OCI-LY7 (cell line): Measurements from ENCODE around the gene HELT.
"Not testable (repeated sequence)": the region's sequence is repeated elsewhere in the genome, so short reads cannot be mapped to it uniquely, and the experiment has no call there.

Experiments used
- CTCF ChIP-seq: fragments of 200-600 bp; sonication (generic); conservative IDR thresholded peaks from 2 replicates; pipeline ENCODE4 v1.5.1; 2014; ENCODE audit warnings: mild to moderate bottlenecking, antibody characterized with exemption, low read length, moderate library complexity, mixed read lengths
- EZH2phosphoT487 ChIP-seq: fragments of 200-600 bp; sonication (generic); IDR thresholded peaks from 2 replicates; pipeline ENCODE4 v1.6.1; 2018; ENCODE audit warnings: low read depth, borderline replicate concordance, mild to moderate bottlenecking, mixed run types, antibody characterized with exemption, low read length, moderate library complexity, mixed read lengths

DNA sequence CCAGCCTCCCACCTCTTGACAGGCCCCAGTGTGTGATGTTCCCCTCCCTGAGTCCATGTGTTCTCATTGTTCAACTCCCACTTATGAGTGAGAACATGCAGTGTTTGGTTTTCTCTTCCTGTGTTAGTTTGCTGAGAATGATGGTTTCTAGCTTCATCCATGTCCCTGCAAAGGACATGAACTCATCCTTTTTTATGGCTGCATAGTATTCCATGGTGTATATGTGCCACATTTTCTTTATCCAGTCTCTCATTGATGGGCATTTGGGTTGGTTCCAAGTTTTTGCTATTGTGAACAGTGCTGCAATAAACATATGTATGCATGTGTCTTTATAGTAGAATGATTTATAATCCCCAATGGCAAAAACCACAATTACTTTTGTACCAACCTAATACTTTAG, 20.6 kb upstream of the HELT start:
- TF ChIP-seq CTCF, EZH2phosphoT487: not testable (repeated sequence)
